ENCODE data around the gene RNF225. TPM values are rescaled to one million over a fixed set of nuclear protein-coding genes. Genes with fewer than 3 reads are reported as not detected.

The RNF225 gene
- total and polyA plus RNA-seq, 2 of the 13 experiments (the other 11 are each of a cell fraction or from before 2014, with no cell fraction given), result not detected

DNA sequence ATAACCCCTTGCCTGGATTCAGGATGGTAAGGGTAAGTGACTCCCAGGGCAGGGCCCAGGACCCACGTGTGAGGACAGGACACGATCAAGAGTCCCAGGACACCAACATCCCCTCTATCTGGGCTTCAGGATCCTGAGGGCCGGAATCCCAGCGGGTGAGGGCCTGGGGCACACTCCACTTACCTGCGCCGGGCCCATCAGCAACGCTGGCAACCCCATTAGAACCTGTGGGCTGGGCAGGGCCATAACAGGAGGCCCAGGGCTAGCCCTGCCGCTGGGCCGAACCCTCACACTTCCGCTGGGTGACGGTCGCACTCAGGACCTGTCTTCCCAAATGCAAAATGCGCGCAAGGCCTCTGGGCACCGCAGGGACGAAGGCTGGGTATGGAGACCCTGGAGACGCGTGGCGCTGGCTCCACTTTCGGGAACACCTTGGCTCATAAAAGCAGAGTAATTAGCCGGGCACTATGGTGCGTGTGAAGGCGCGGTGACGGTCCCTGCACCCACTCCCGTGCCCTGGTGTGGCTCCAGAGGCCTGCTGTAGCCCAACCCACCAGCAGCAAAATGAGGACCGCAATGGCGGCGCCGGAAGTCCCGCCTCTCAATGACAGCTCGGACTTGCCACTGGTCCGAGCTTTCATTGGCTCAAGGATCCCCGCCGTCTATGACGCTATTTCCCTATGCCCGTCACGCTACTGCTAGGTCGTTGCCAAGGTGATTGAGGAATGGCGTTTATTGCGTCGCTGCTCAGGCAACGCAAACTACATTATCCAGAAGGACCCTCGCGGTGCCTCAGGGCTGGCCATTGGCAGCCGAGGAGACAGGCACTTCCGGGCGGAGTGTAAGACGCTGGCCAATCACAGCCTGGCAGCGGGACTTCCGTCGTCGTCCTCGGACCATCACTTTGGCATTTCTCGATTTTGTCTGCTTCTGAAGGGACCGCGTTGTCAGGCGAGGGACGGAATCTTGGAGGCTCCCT, 44.4 kb downstream of the RNF225 start, which contains the start of gene ZNF132 (continued):
- TF ChIP-seq FOXA1 (IDR thresholded peaks at IDR 0.05) (no peak), FOXA1 (CRISPR knock-in tag; IDR thresholded peaks at IDR 0.05) (no peak), PAF1 (CRISPR knock-in tag; IDR thresholded peaks at IDR 0.05) (no peak), PCBP1 (IDR thresholded peaks at IDR 0.05; ENCODE audit: borderline replicate concordance, low read depth, low read length) (no peak), ZNF678 (CRISPR knock-in tag; IDR thresholded peaks at IDR 0.05) (no peak), ADNP (CRISPR knock-in tag; IDR thresholded peaks at IDR 0.05) (no peak)
- TF ChIP-seq, protein P1, sequence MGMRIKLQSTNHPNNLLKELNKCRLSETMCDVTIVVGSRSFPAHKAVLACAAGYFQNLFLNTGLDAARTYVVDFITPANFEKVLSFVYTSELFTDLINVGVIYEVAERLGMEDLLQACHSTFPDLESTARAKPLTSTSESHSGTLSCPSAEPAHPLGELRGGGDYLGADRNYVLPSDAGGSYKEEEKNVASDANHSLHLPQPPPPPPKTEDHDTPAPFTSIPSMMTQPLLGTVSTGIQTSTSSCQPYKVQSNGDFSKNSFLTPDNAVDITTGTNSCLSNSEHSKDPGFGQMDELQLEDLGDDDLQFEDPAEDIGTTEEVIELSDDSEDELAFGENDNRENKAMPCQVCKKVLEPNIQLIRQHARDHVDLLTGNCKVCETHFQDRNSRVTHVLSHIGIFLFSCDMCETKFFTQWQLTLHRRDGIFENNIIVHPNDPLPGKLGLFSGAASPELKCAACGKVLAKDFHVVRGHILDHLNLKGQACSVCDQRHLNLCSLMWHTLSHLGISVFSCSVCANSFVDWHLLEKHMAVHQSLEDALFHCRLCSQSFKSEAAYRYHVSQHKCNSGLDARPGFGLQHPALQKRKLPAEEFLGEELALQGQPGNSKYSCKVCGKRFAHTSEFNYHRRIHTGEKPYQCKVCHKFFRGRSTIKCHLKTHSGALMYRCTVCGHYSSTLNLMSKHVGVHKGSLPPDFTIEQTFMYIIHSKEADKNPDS (CRISPR knock-in tag; IDR thresholded peaks at IDR 0.05), result no peak

DNA sequence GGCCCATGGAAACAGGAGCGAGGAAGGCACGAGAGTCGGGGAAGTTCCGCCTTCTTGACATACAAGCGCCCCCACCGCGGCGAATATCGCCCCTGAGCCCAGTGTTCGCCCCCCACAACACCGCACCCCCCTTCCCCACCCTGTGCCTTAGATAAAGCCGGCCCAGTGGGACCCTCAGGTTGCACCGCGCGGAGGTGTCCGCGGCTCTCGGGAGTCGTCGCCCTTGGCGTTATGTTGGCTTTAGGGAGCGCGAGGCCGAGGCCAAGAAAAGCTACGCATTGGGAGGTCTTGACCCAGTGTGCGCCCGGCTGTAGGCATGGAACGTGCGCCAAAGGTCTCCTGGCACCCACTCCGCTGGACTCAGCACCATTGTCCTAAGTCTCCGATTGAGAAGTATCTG, 45.1 kb downstream of the RNF225 start:
- ATAC-seq, result no peak
- Histone ChIP-seq H3K36me3 (replicated peaks in 1 of 2; ENCODE audit: control insufficient read depth in 1 of 2, insufficient read depth in 2 of 2, low read length in 2 of 2) (no peaks in the 10 kb centered on the region), H3K4me2 (ENCODE audit: low read depth, low read length) (no peak overlapping the region), H3K79me2 (ENCODE audit: insufficient read depth, low read length) (no peaks in the 10 kb centered on the region), H3K27ac (ENCODE audit: extremely low read length, insufficient read depth, low read length) (no peak overlapping the region), H4K20me1 (ENCODE audit: insufficient read depth, low read length) (no peaks in the 10 kb centered on the region), H3K27me3 (ENCODE audit: control insufficient read depth in 1 of 2, insufficient read depth in 2 of 2, low read length in 2 of 2) (no peaks in the 10 kb centered on the region), H2AFZ (ENCODE audit: low read length) (no peak overlapping the region), H3K4me3 (replicated peaks in 1 of 3; ENCODE audit: insufficient read depth in 1 of 3, low read depth in 2 of 3, low read length in 3 of 3) (no peak overlapping the region), H3K9ac (ENCODE audit: insufficient read depth, low read depth, low read length) (no peak overlapping the region), H3K4me1 (ENCODE audit: insufficient read depth, low read length) (no peaks in the 10 kb centered on the region), H3K9me3 (ENCODE audit: low read length) (no peaks in the 10 kb centered on the region)
- in situ Hi-C loops (cut with HindIII; ENCODE audit: extremely low pct_ligation_motif_present, low pct_unique_long_range_greater_than_20kb), result no loop called here
- TF ChIP-seq ZFYVE20 (CRISPR knock-in tag; IDR thresholded peaks at IDR 0.05; ENCODE audit: borderline replicate concordance, low read depth) (no peak), ZFP36 (IDR thresholded peaks at IDR 0.05; ENCODE audit: borderline replicate concordance, low read depth, low read length, partially characterized antibody) (no peak), ZNF180 (CRISPR knock-in tag; IDR thresholded peaks at IDR 0.05; ENCODE audit: borderline replicate concordance, low read depth) (no peak), ZNF703 (CRISPR knock-in tag; IDR thresholded peaks at IDR 0.05; ENCODE audit: borderline replicate concordance) (no peak), ZNF674 (CRISPR knock-in tag; IDR thresholded peaks at IDR 0.05; ENCODE audit: low read depth) (no peak), PAWR (CRISPR knock-in tag; IDR thresholded peaks at IDR 0.05; ENCODE audit: borderline replicate concordance) (no peak), ZNF17 (CRISPR knock-in tag; IDR thresholded peaks at IDR 0.05) (no peak)
- DNase-seq (ENCODE audit: low spot score), result no peak
- POLR2A ChIA-PET, result no interaction called here
- WGBS (ENCODE audit: low lambda C conversion rate), result 88% methylated on average over 23 of the region's 31 CpGs
- BruUV-seq (replicated peaks), result no TSS peak
- intact Hi-C loops (cut with micrococcal nuclease; ENCODE audit: unreplicated experiment), result no loop called here
- no peak for FAIRE-seq
- CTCF ChIA-PET (ENCODE audit: low intra/inter-chr PET ratio, low total read pairs), result no interaction called here
